H1 (cell line): ENCODE results near the gene OR9G4. TPM values are rescaled to one million over a fixed set of nuclear protein-coding genes. Genes with fewer than 3 reads are reported as not detected.

ENCODE experiments used
- CTCF ChIA-PET: fragments of 300-600 bp; sonication (Branson Sonifier 250); formaldehyde crosslinking; loops from one replicate; lab custom pipeline; 2021; ENCODE audit not compliant: partially characterized antibody; lab: Charles Lee
- POLR2A ChIA-PET: fragments of 300-600 bp; sonication (Branson Sonifier 250); formaldehyde crosslinking; loops from one replicate; lab custom pipeline; 2021; ENCODE audit warnings: inconsistent platforms; ENCODE audit not compliant: partially characterized antibody; lab: Charles Lee
- DNase-seq, 2 experiments: peaks; one replicate each; pipeline versions ENCODE4 v3.0.0 to v3.0.0-alpha.2; 2010 to 2022; ENCODE audit warnings: low spot score in 2 of 2, low read depth in 1 of 2, mixed read lengths in 1 of 2
- FAIRE-seq: peaks from 2 replicates; lab custom pipeline; 2011; peaks lifted over from hg19 to GRCh38; lab: Jason Lieb, UNC
- H2AFZ ChIP-seq: 2 replicates; pipeline ENCODE4 v1.8.1; 2012; ENCODE audit warnings: low read length, inconsistent platforms
- H2AK5ac ChIP-seq: 2 replicates; pipeline ENCODE4 v1.6.1; 2013; ENCODE audit warnings: low read depth, low read length
- H2BK120ac ChIP-seq: replicated peaks from 2 replicates; pipeline ENCODE3; 2013; ENCODE audit warnings: low read depth, low read length, inconsistent platforms
- H2BK12ac ChIP-seq: 2 replicates; pipeline ENCODE4 v1.6.1; 2013; ENCODE audit warnings: low read depth, low read length
- H2BK15ac ChIP-seq: 2 replicates; pipeline ENCODE4 v1.6.1; 2013; ENCODE audit warnings: low read length
- H2BK20ac ChIP-seq: 2 replicates; pipeline ENCODE4 v1.6.1; 2013; ENCODE audit warnings: low read length
- H2BK5ac ChIP-seq: 2 replicates; pipeline ENCODE4 v1.6.1; 2013; ENCODE audit warnings: low read depth, low read length
- H3K14ac ChIP-seq: 2 replicates; pipeline ENCODE4 v1.6.1; 2013; ENCODE audit warnings: inconsistent platforms; ENCODE audit not compliant: insufficient read length
- H3K18ac ChIP-seq: 2 replicates; pipeline ENCODE4 v1.6.1; 2013; ENCODE audit warnings: low read length; ENCODE audit errors: extremely low read depth
- H3K23ac ChIP-seq: 2 replicates; pipeline ENCODE4 v1.6.1; 2013; ENCODE audit warnings: inconsistent platforms; ENCODE audit not compliant: insufficient read length
- H3K23me2 ChIP-seq: 2 replicates; pipeline ENCODE4 v1.6.1; 2013; ENCODE audit warnings: low read depth, low read length
- H3K27ac ChIP-seq: 2 replicates; pipeline ENCODE4 v1.6.1; 2011; ENCODE audit warnings: low read depth, low read length, inconsistent platforms
- H3K27me3 ChIP-seq, 4 experiments: replicated peaks in 1 of 4; 1 replicate in 1 of 4; 2 replicates in 3 of 4; pipeline versions ENCODE4 v1.6.1 to v1.8.1; 2011 to 2013; ENCODE audit warnings: low read length in 3 of 4, mild to moderate bottlenecking in 3 of 4, inconsistent platforms in 2 of 4, mixed read lengths in 2 of 4, moderate library complexity in 1 of 4; ENCODE audit not compliant: control insufficient read depth in 3 of 4, insufficient read depth in 3 of 4; ENCODE audit errors: extremely low read depth in 1 of 4
- H3K36me3 ChIP-seq, 4 experiments: 2 replicates each; pipeline versions ENCODE4 v1.6.1 to v1.8.1; 2011 to 2013; ENCODE audit warnings: mild to moderate bottlenecking in 4 of 4, low read length in 3 of 4, moderate library complexity in 2 of 4, control low read depth in 1 of 4, inconsistent platforms in 1 of 4; ENCODE audit not compliant: insufficient read depth in 4 of 4, control insufficient read depth in 2 of 4
- H3K4ac ChIP-seq: replicated peaks from 2 replicates; pipeline ENCODE3; 2013; ENCODE audit warnings: low read length, low read depth, mixed read lengths, inconsistent platforms; ENCODE audit not compliant: insufficient read length
- H3K4me1 ChIP-seq, 4 experiments: replicated peaks in 1 of 4; 1 replicate in 1 of 4; 2 replicates in 3 of 4; pipeline versions ENCODE4 v1.6.1 to v1.8.1; 2011 to 2013; ENCODE audit warnings: low read length in 3 of 4, inconsistent platforms in 2 of 4, mixed read lengths in 1 of 4; ENCODE audit not compliant: insufficient read depth in 4 of 4, control insufficient read depth in 3 of 4
- H3K4me2 ChIP-seq, 2 experiments: 2 replicates each; pipeline versions ENCODE4 v1.6.1 to v1.8.1; 2011 to 2013; ENCODE audit warnings: low read depth in 2 of 2, low read length in 2 of 2, control low read depth in 1 of 2, inconsistent platforms in 1 of 2, mild to moderate bottlenecking in 1 of 2; ENCODE audit not compliant: insufficient read depth in 1 of 2
- H3K4me3 ChIP-seq, 4 experiments: fragments of 200-600, 300-600 bp in 1 of 4; sonication (generic), shearing (Covaris generic), sonication (Bioruptor Twin) in 1 of 4; 2 replicates each; pipeline versions ENCODE4 v1.5.1 to v1.8.1; 2011 to 2016; ENCODE audit warnings: low read length in 4 of 4, low read depth in 3 of 4, control low read depth in 2 of 4, inconsistent platforms in 2 of 4, mild to moderate bottlenecking in 2 of 4, mixed read lengths in 1 of 4, moderate library complexity in 1 of 4; ENCODE audit not compliant: insufficient read depth in 2 of 4; ENCODE audit errors: extremely low read depth in 1 of 4
- H3K56ac ChIP-seq: replicated peaks from 2 replicates; pipeline ENCODE3; 2013; ENCODE audit warnings: low read depth, mild to moderate bottlenecking, mixed read lengths, low read length, inconsistent platforms; ENCODE audit not compliant: insufficient read length
- H3K79me1 ChIP-seq: 2 replicates; pipeline ENCODE4 v1.6.1; 2013; ENCODE audit warnings: low read depth, low read length, control low read depth
- H3K79me2 ChIP-seq, 2 experiments: 2 replicates each; pipeline versions ENCODE4 v1.6.1 to v1.8.1; 2012 to 2013; ENCODE audit warnings: low read length in 2 of 2, mild to moderate bottlenecking in 2 of 2, inconsistent platforms in 1 of 2; ENCODE audit not compliant: insufficient read depth in 2 of 2, control insufficient read depth in 1 of 2
- H3K9ac ChIP-seq, 4 experiments: replicated peaks in 1 of 4; 1 replicate in 1 of 4; 2 replicates in 3 of 4; pipeline versions ENCODE4 v1.6.1 to v1.8.1; 2011 to 2013; ENCODE audit warnings: low read depth in 3 of 4, low read length in 3 of 4, control low read depth in 2 of 4, mild to moderate bottlenecking in 2 of 4, moderate library complexity in 2 of 4, inconsistent platforms in 1 of 4; ENCODE audit errors: extremely low read depth in 1 of 4
- H3K9me3 ChIP-seq, 2 experiments: 2 replicates each; pipeline versions ENCODE4 v1.6.1 to v1.8.1; 2012 to 2013; ENCODE audit warnings: mild to moderate bottlenecking in 2 of 2, moderate library complexity in 2 of 2, control low read depth in 1 of 2, inconsistent platforms in 1 of 2, low read depth in 1 of 2, low read length in 1 of 2, mixed read lengths in 1 of 2; ENCODE audit not compliant: insufficient read depth in 2 of 2
- H4K20me1 ChIP-seq, 2 experiments: replicated peaks in 1 of 2; 2 replicates each; pipeline versions ENCODE3 to v1.8.1; 2011 to 2013; ENCODE audit warnings: inconsistent platforms in 2 of 2, low read length in 2 of 2, mild to moderate bottlenecking in 1 of 2; ENCODE audit not compliant: insufficient read depth in 2 of 2, control insufficient read depth in 1 of 2
- H4K5ac ChIP-seq: 2 replicates; pipeline ENCODE4 v1.6.1; 2013; ENCODE audit warnings: low read length, low read depth, mixed read lengths, inconsistent platforms; ENCODE audit not compliant: insufficient read length
- H4K8ac ChIP-seq: 2 replicates; pipeline ENCODE4 v1.8.0; 2013; ENCODE audit warnings: mild to moderate bottlenecking, moderate library complexity, low read length, inconsistent platforms; ENCODE audit not compliant: insufficient read depth; ENCODE audit errors: extremely low read depth
- H4K91ac ChIP-seq: replicated peaks from 2 replicates; pipeline ENCODE3; 2013; ENCODE audit warnings: low read length, mixed read lengths, inconsistent platforms; ENCODE audit not compliant: insufficient read length
- ASH2L ChIP-seq: fragments of 200-600, 300-600 bp; sonication (generic); IDR thresholded peaks from one replicate; pipeline ENCODE4 v1.7.1; 2017; ENCODE audit warnings: low read length
- CBX5 ChIP-seq: fragments of 300-800, 300-1000 bp; sonication (generic); IDR thresholded peaks from 2 replicates; pipeline ENCODE4 v1.7.1; 2016; ENCODE audit warnings: antibody characterized with exemption, low read length, low read depth
- CREB1 ChIP-seq: IDR thresholded peaks from 2 replicates; pipeline ENCODE4 v1.6.1; 2012; ENCODE audit warnings: inconsistent platforms
- HDAC6 ChIP-seq: IDR thresholded peaks from one replicate; pipeline ENCODE4 v1.7.1; 2012; ENCODE audit warnings: low read depth, mild to moderate bottlenecking, inconsistent platforms, low read length, moderate library complexity
- JUN ChIP-seq: IDR thresholded peaks from 2 replicates; pipeline ENCODE4 v1.6.1; 2011; ENCODE audit warnings: low read depth, mild to moderate bottlenecking, improper control_type of control experiment, low read length
- MAFK ChIP-seq: IDR thresholded peaks from 2 replicates; pipeline ENCODE4 v1.6.1; 2012; ENCODE audit warnings: low read depth, mild to moderate bottlenecking, improper control_type of control experiment, low read length
- PHF8 ChIP-seq: fragments of 200-600 bp; sonication (generic); conservative IDR thresholded peaks from 2 replicates; pipeline ENCODE4 v1.7.1; 2012; ENCODE audit warnings: low read depth, mild to moderate bottlenecking, inconsistent platforms, low read length, moderate library complexity
- RNF2 ChIP-seq: fragments of 200-900, 300-1000 bp; sonication (generic); IDR thresholded peaks from 2 replicates; pipeline ENCODE4 v1.7.1; 2016; ENCODE audit warnings: borderline replicate concordance, low read depth, mild to moderate bottlenecking, antibody characterized with exemption, low read length; ENCODE audit not compliant: poor library complexity, severe bottlenecking; ENCODE audit errors: missing control alignments
- RXRA ChIP-seq: IDR thresholded peaks from 2 replicates; pipeline ENCODE4 v1.6.1; 2011; ENCODE audit warnings: low read depth, mild to moderate bottlenecking, low read length, moderate library complexity; ENCODE audit not compliant: insufficient read depth
- TAF1 ChIP-seq: IDR thresholded peaks from 2 replicates; pipeline ENCODE4 v1.6.1; 2011; ENCODE audit warnings: mild to moderate bottlenecking, low read depth, low read length
- whole genome bisulfite sequencing, 2 experiments: shearing (Covaris generic) in 1 of 2; methylation state at CpG; one replicate each; pipeline versions ENCODE4 v1.1.6 to v1.1.7; 2013 to 2015; ENCODE audit warnings: low lambda C conversion rate in 2 of 2, mixed read lengths in 2 of 2, inconsistent platforms in 1 of 2, low coverage in 1 of 2, missing lambda C conversion rate in 1 of 2; ENCODE audit not compliant: insufficient replicate concordance in 2 of 2, insufficient coverage in 1 of 2, insufficient read length in 1 of 2; ENCODE audit errors: extremely low coverage in 1 of 2, missing lambda C conversion rate in 1 of 2; 5-methylcytosine and 5-hydroxymethylcytosine counted together
- polyA plus RNA-seq, 7 experiments: library from polyadenylated mRNA; depleted of rRNA in 3 of 7; stranded (reverse) in 5 of 7; unstranded in 2 of 7; fragments of >200 nt in 5 of 7; fragments of 200-250 nt in 2 of 7; gene quantifications; 1 replicate in 5 of 7; 2 replicates in 1 of 7; 4 replicates in 1 of 7; pipeline versions ENCODE4 v1.2.1 to v1.2.3, GENCODE V29; 2011 to 2013; ENCODE audit warnings: missing spikeins in 2 of 7, mixed read lengths in 2 of 7
- total RNA-seq: library from RNA; stranded (reverse); fragmentation: NEBNext Ultra II Directional; extraction: Animal tissue kit (Norgen Biotek cat#: 25700); gene quantifications from 2 replicates; pipeline ENCODE4 v1.2.1, GENCODE V29; 2021

OR9G4 gene
- total and polyA plus RNA-seq, 2 of the 8 experiments (the other 6 are each of a cell fraction or from before 2014, with no cell fraction given), result not detected

- FAIRE-seq, result peak; percentile 88
- TF ChIP-seq JUN (no peak), CBX5 (no peak), HDAC6 (no peak), PHF8 (no peak), MAFK (no peak), RNF2 (no peak), ASH2L (no peak), RXRA (no peak), TAF1 (no peak), CREB1 (no peak)
Measured at GRCh38 chr11:56700242-56700913, 48.1 kb downstream of the OR9G4 start.

More at GRCh38 chr11:56700242-56700913, 48.1 kb downstream of the OR9G4 start:
- Histone ChIP-seq H3K9ac (no peak overlapping the region), H2BK120ac (no peak overlapping the region), H4K8ac (no peak overlapping the region), H4K5ac (no peak overlapping the region), H3K9me3 (no peaks in the 10 kb centered on the region), H2AFZ (peak overlapping the region; percentile 81; the same call in 1 of the 2 replicates), H3K23me2 (no peaks in the 10 kb centered on the region), H3K27me3 (no peaks in the 10 kb centered on the region), H2BK20ac (no peak overlapping the region), H4K20me1 (no peaks in the 10 kb centered on the region), H3K79me1 (no peaks in the 10 kb centered on the region), H3K23ac (no peak overlapping the region), H2AK5ac (no peak overlapping the region), H2BK15ac (no peak overlapping the region), H3K4ac (no peak overlapping the region), H3K4me2 (no peak overlapping the region), H3K4me1 (no peaks in the 10 kb centered on the region), H2BK5ac (no peak overlapping the region), H4K91ac (no peak overlapping the region), H2BK12ac (no peak overlapping the region), H3K4me3 (no peak overlapping the region), H3K27ac (no peak overlapping the region), H3K79me2 (no peaks in the 10 kb centered on the region), H3K14ac (no peak overlapping the region), H3K56ac (no peak overlapping the region), H3K18ac (no peak overlapping the region), H3K36me3 (no peaks in the 10 kb centered on the region)
- POLR2A ChIA-PET, result no interaction called here
- CTCF ChIA-PET, result interaction anchor here (0.6 to 1.6 kb wide), 4 partner anchors 22 to 76 kb away, joined by 3 to 6 read pairs (median 4); no protein-coding TSS in a partner anchor
- no peak for DNase-seq
- 72% methylated on average over 10 of the region's 10 CpGs; no CpG with 5 or more reads in 1 of the 2 experiments for WGBS, 2 experiments
